Hepatocyte (in vitro differentiated cells): Measurements from ENCODE around the gene EDEM1. TPM values are rescaled to one million over a fixed set of nuclear protein-coding genes. Genes with fewer than 3 reads are reported as not detected.

Source experiments
- DNase-seq: peaks from one replicate; pipeline ENCODE4 v3.0.0-alpha.2; 2016; ENCODE audit warnings: low spot score
- H2AFZ ChIP-seq: fragments of 200-600 bp; sonication (generic); 2 replicates; pipeline ENCODE4 v1.6.0; 2016; ENCODE audit warnings: antibody characterized with exemption, mild to moderate bottlenecking
- H3K27ac ChIP-seq: fragments of 200-600 bp; sonication (generic); 2 replicates; pipeline ENCODE4 v1.5.1; 2016; ENCODE audit warnings: mild to moderate bottlenecking
- H3K27me3 ChIP-seq: fragments of 200-600 bp; sonication (generic); 2 replicates; pipeline ENCODE4 v1.6.1; 2016
- H3K36me3 ChIP-seq: fragments of 200-600 bp; sonication (generic); replicated peaks from 2 replicates; pipeline ENCODE4 v1.5.1; 2016; ENCODE audit warnings: low read depth; ENCODE audit not compliant: insufficient read depth
- H3K4me1 ChIP-seq: fragments of 200-600 bp; sonication (generic); 2 replicates; pipeline ENCODE4 v1.5.1; 2016; ENCODE audit warnings: mild to moderate bottlenecking, moderate library complexity; ENCODE audit not compliant: insufficient read depth
- H3K4me2 ChIP-seq: fragments of 200-600 bp; sonication (generic); 2 replicates; pipeline ENCODE4 v1.6.0; 2016
- H3K4me3 ChIP-seq: fragments of 200-600 bp; sonication (generic); 2 replicates; pipeline ENCODE4 v1.5.1; 2016; ENCODE audit warnings: mild to moderate bottlenecking
- H3K79me2 ChIP-seq: fragments of 200-600 bp; sonication (generic); 2 replicates; pipeline ENCODE4 v1.6.0; 2017; ENCODE audit warnings: mild to moderate bottlenecking
- H3K9me2 ChIP-seq: fragments of 200-600 bp; sonication (generic); replicated peaks from 2 replicates; pipeline ENCODE4 v1.6.0; 2017; ENCODE audit warnings: mild to moderate bottlenecking; ENCODE audit not compliant: insufficient read depth
- H3K9me3 ChIP-seq: fragments of 200-600 bp; sonication (generic); 2 replicates; pipeline ENCODE4 v1.5.1; 2016; ENCODE audit warnings: low read depth, mild to moderate bottlenecking
- H4K20me1 ChIP-seq: fragments of 200-600 bp; sonication (generic); 2 replicates; pipeline ENCODE4 v1.6.0; 2016; ENCODE audit warnings: mild to moderate bottlenecking; ENCODE audit not compliant: insufficient read depth, poor library complexity, severe bottlenecking
- EZH2 ChIP-seq: fragments of 200-600 bp; sonication (generic); IDR thresholded peaks from 2 replicates; pipeline ENCODE4 v1.6.1; 2016; ENCODE audit warnings: antibody characterized with exemption, mild to moderate bottlenecking, borderline replicate concordance
- EZH2phosphoT487 ChIP-seq: fragments of 200-600 bp; sonication (generic); IDR thresholded peaks from one replicate; pipeline ENCODE4 v1.6.1; 2018; ENCODE audit warnings: antibody characterized with exemption, mild to moderate bottlenecking, low read depth, moderate library complexity; ENCODE audit not compliant: unreplicated experiment, severe bottlenecking
- WGBS: methylation state at CpG from one replicate; pipeline ENCODE4 v1.1.6; 2016; ENCODE audit warnings: low lambda C conversion rate; ENCODE audit errors: missing lambda C conversion rate; 5-methylcytosine and 5-hydroxymethylcytosine counted together
- polyA plus RNA-seq: library from polyadenylated mRNA; unstranded; fragments of >200 nt; fragmentation: Nextera tagmentation; extraction: Ambion mirVana; gene quantifications from 2 replicates; pipeline ENCODE4 v1.2.1, GENCODE V29; 2016
- total RNA-seq: library from RNA; depleted of rRNA; stranded (reverse); fragments of >200 nt; gene quantifications from 2 replicates; pipeline ENCODE4 v1.2.3, GENCODE V29; 2014
- TF ChIP-seq, protein P1 (sequence below): fragments of 200-600 bp; sonication (generic); IDR thresholded peaks from 2 replicates; pipeline ENCODE4 v1.5.1; 2016; ENCODE audit warnings: antibody characterized with exemption, mild to moderate bottlenecking; ENCODE audit not compliant: poor library complexity

The EDEM1 gene
- total RNA-seq (39.2 and 58.3 TPM in 2 replicates), polyA plus RNA-seq (18.5 and 22.6 TPM in 2 replicates)

GRCh38 chr3:5187156-5187919 lies at the start of gene EDEM1:
Gene EDEM1 (plus strand): TSS chr3:5187707. CDS start chr3:5187806, 99 bp downstream.
- peak; percentile 97 for DNase-seq
- Histone ChIP-seq H2AFZ (peak within 1 kb of the TSS; percentile 73), H3K4me2 (peak within 1 kb of the TSS; percentile 84), H3K9me2 (no peaks in the 10 kb centered on the region), H4K20me1 (no peaks in the 10 kb centered on the region), H3K27ac (peak within 1 kb of the TSS; percentile 97), H3K4me3 (peak within 1 kb of the TSS; percentile 93), H3K9me3 (no peaks in the 10 kb centered on the region), H3K4me1 (peaks cover 20% of the 10 kb centered on the region), H3K79me2 (peaks cover 46% of the 10 kb centered on the region), H3K36me3 (no peaks in the 10 kb centered on the region), H3K27me3 (no peaks in the 10 kb centered on the region)
- 1% methylated on average over 37 of the region's 78 CpGs for WGBS
- TF ChIP-seq EZH2phosphoT487 (no peak), EZH2 (no peak)
- TF ChIP-seq, protein P1, sequence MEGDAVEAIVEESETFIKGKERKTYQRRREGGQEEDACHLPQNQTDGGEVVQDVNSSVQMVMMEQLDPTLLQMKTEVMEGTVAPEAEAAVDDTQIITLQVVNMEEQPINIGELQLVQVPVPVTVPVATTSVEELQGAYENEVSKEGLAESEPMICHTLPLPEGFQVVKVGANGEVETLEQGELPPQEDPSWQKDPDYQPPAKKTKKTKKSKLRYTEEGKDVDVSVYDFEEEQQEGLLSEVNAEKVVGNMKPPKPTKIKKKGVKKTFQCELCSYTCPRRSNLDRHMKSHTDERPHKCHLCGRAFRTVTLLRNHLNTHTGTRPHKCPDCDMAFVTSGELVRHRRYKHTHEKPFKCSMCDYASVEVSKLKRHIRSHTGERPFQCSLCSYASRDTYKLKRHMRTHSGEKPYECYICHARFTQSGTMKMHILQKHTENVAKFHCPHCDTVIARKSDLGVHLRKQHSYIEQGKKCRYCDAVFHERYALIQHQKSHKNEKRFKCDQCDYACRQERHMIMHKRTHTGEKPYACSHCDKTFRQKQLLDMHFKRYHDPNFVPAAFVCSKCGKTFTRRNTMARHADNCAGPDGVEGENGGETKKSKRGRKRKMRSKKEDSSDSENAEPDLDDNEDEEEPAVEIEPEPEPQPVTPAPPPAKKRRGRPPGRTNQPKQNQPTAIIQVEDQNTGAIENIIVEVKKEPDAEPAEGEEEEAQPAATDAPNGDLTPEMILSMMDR = no peak

DNA sequence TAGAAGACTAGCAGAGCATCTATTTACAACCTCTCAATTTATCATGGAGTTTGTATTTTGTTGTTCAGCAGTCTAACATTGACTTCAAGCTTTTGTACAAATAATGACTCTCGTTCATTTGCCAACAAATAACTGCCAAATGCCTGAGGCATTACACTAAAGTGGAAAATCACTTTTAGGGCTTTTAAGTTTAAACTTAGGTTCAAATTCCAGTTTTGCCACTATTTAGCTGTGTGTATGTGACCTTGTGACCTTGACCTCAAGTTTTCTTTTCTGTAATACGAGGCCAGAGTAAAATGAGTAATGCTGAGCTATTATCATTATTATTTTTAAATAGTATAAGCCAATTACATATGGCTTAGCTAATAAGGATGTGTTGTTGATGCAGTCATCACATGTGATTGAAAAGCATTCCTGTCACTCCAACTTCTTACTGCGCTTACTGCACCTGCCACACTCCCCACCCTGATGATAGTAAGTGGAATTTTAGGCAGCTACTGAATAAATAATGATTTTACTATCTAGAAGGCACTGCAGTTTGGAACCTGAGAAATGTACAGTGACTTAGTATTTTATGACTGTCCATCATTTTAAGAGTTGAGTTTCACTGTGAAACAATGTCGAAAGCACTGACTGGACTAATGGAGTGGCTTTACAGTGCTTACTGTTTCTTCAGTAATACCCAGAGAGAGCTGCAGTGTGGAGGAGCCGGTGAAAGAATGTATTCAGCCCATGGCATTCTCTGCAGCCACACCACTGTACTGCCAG lies 49.1 kb upstream of the EDEM1 start:
- Histone ChIP-seq H3K4me2 (peak overlapping the region; percentile 16), H3K4me3 (no peak overlapping the region), H3K9me2 (no peaks in the 10 kb centered on the region), H3K36me3 (no peaks in the 10 kb centered on the region), H3K27me3 (no peaks in the 10 kb centered on the region), H3K4me1 (peaks cover 17% of the 10 kb centered on the region), H2AFZ (no peak overlapping the region), H3K27ac (peak overlapping the region; percentile 24), H3K79me2 (peaks cover 100% of the 10 kb centered on the region), H4K20me1 (peaks cover 94% of the 10 kb centered on the region), H3K9me3 (no peaks in the 10 kb centered on the region)
- 53% methylated on average over 5 of the region's 5 CpGs for WGBS
- TF ChIP-seq EZH2 (no peak), EZH2phosphoT487 (no peak)
- TF ChIP-seq, protein P1 = no peak
- DNase-seq = peak; percentile 13

GRCh38 chr3:5140230-5140621 lies 47.3 kb upstream of the EDEM1 start:
- 99% methylated on average over 4 of the region's 4 CpGs for WGBS
- Histone ChIP-seq H4K20me1 (peaks cover 86% of the 10 kb centered on the region), H3K79me2 (peaks cover 100% of the 10 kb centered on the region), H3K36me3 (no peaks in the 10 kb centered on the region), H3K27me3 (no peaks in the 10 kb centered on the region), H3K9me3 (peaks cover 16% of the 10 kb centered on the region), H3K9me2 (no peaks in the 10 kb centered on the region), H3K4me2 (no peak overlapping the region), H3K4me3 (no peak overlapping the region), H3K4me1 (peaks cover 17% of the 10 kb centered on the region), H3K27ac (no peak overlapping the region), H2AFZ (no peak overlapping the region)
- DNase-seq = no peak
- TF ChIP-seq EZH2 = no peak

- 94% methylated on average over 6 of the region's 6 CpGs for WGBS
Measured at GRCh38 chr3:5140839-5141238, 46.7 kb upstream of the EDEM1 start.

More at GRCh38 chr3:5140839-5141238, 46.7 kb upstream of the EDEM1 start:
- TF ChIP-seq EZH2 = no peak
- TF ChIP-seq, protein P1 = no peak
- no peak for TF ChIP-seq EZH2phosphoT487
- H3K79me2 ChIP-seq = peaks cover 100% of the 10 kb centered on the region
- no peaks in the 10 kb centered on the region for H3K9me2 ChIP-seq
- H2AFZ ChIP-seq = no peak overlapping the region
- H4K20me1 ChIP-seq = peaks cover 80% of the 10 kb centered on the region
- H3K27ac ChIP-seq = no peak overlapping the region
- H3K4me1 ChIP-seq = peaks cover 17% of the 10 kb centered on the region
- H3K27me3 ChIP-seq = no peaks in the 10 kb centered on the region
- H3K36me3 ChIP-seq = no peaks in the 10 kb centered on the region
- no peak overlapping the region for H3K4me2 ChIP-seq
- peaks cover 16% of the 10 kb centered on the region for H3K9me3 ChIP-seq
- H3K4me3 ChIP-seq = no peak overlapping the region
- DNase-seq = no peak
